Ectodermal cell (in vitro differentiated cells): ENCODE results near the gene ZNF436.

Experiments used
- H3K27ac ChIP-seq: 2 replicates; pipeline ENCODE4 v1.7.0; 2013; ENCODE audit warnings: mild to moderate bottlenecking, low read depth, low read length; ENCODE audit not compliant: insufficient read depth, poor library complexity, severe bottlenecking
- H3K27me3 ChIP-seq: 2 replicates; pipeline ENCODE4 v1.7.0; 2013; ENCODE audit warnings: mild to moderate bottlenecking, low read length; ENCODE audit not compliant: insufficient read depth, control insufficient read depth, poor library complexity, severe bottlenecking
- H3K36me3 ChIP-seq: one replicate; pipeline ENCODE4 v1.7.0; 2013; ENCODE audit warnings: low read length; ENCODE audit not compliant: control insufficient read depth, insufficient read depth
- H3K4me1 ChIP-seq: one replicate; pipeline ENCODE4 v1.7.0; 2013; ENCODE audit warnings: low read length; ENCODE audit not compliant: control insufficient read depth, insufficient read depth
- H3K4me3 ChIP-seq: 2 replicates; pipeline ENCODE4 v1.7.0; 2013; ENCODE audit warnings: low read depth, low read length, control low read depth; ENCODE audit not compliant: insufficient read depth
- H3K9me3 ChIP-seq: 2 replicates; pipeline ENCODE4 v1.7.0; 2013; ENCODE audit warnings: mild to moderate bottlenecking, low read length, moderate library complexity; ENCODE audit not compliant: control insufficient read depth
- WGBS, 2 experiments: methylation state at CpG; one replicate each; pipeline ENCODE4 v1.1.7; 2013; ENCODE audit warnings: missing lambda C conversion rate in 2 of 2; 5-methylcytosine and 5-hydroxymethylcytosine counted together

ZNF436 gene

DNA sequence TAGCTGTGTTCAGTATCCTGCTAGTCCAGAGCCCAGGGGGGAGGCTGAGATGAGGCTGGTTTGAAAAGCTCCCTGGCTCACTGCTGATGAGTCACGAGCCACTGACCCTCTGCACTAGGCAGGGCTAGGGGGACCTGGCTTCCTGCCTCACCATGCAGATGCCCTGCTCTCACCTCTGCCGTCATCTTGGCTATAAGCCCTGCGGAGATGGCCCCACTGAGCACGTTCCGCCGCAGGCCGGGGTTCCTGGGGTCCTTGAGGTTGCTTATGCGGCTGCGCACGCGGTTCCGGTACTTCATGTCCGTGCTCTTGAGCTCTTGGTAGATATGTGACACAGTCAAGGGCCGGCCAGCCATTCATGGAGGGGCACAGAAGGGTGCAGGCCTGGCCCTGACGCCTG lies 24.1 kb upstream of the ZNF436 start:
- no peak overlapping the region for H3K4me3 ChIP-seq
- no peaks in the 10 kb centered on the region for H3K36me3 ChIP-seq
- no peak overlapping the region for H3K27ac ChIP-seq
- peaks cover 5% of the 10 kb centered on the region for H3K4me1 ChIP-seq
- H3K27me3 ChIP-seq: peaks cover 67% of the 10 kb centered on the region
- H3K9me3 ChIP-seq: no peaks in the 10 kb centered on the region
- 93% methylated on average over 15 of the region's 15 CpGs for WGBS, 2 experiments

DNA sequence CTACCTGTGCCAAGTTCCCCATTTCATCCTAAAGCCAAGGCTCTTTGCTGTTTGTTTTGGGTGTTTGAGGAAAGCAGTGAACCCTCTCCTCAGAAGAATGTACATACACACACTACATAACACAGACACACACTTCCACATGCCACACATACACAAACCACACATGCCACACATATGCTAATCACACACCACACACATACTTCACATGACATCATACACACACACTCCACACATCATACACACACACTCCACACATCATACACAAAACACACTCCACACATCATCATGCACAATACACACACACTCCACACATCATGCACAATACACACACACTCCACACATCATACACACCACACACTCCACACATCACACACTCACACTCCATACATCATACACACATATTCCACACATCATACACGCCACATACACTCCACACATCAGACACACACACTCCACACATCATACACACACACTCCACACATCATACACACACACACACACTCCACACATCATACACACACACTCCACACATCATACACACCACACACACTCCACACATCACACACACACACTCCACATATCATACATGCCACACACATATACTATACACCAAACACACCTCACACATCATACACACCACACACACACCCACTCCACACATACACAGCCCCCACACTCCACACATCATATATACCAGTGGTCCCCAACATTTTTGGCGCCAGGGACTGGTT lies 22.7 kb upstream of the ZNF436 start:
- Histone ChIP-seq H3K27me3 (peaks cover 63% of the 10 kb centered on the region), H3K9me3 (no peaks in the 10 kb centered on the region), H3K36me3 (no peaks in the 10 kb centered on the region), H3K27ac (no peak overlapping the region), H3K4me3 (no peak overlapping the region), H3K4me1 (peaks cover 5% of the 10 kb centered on the region)
- 69 to 78% methylated on average over 2 of the region's 2 CpGs for WGBS, 2 experiments

DNA sequence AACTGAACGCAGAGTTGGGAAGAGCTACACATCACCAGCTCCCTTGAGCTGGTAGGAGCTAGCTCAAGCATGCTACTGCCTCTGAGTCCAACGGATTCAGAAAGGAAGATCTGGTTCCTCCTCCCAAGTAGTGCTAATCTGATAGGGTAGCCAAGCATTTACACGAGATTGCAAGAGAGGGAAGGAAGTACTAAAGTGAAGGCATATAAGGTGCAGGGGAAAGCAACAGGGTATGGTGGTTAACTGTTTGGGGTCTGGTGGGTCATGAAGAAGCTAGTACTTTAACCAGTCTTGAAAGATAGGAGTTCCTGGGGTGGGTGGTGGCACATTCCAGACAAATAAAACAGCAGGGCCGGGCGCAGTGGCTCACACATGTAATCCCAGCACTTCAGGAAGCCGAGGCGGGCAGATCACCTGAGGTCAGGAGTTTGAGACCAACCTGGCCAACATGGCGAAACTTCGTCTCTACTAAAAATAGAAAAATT lies 20.2 kb upstream of the ZNF436 start:
- Histone ChIP-seq H3K36me3 (no peaks in the 10 kb centered on the region), H3K27ac (no peak overlapping the region), H3K9me3 (no peaks in the 10 kb centered on the region), H3K4me3 (no peak overlapping the region), H3K27me3 (peaks cover 66% of the 10 kb centered on the region), H3K4me1 (no peaks in the 10 kb centered on the region)
- 75 to 79% methylated on average over 9 of the region's 9 CpGs for WGBS, 2 experiments

DNA sequence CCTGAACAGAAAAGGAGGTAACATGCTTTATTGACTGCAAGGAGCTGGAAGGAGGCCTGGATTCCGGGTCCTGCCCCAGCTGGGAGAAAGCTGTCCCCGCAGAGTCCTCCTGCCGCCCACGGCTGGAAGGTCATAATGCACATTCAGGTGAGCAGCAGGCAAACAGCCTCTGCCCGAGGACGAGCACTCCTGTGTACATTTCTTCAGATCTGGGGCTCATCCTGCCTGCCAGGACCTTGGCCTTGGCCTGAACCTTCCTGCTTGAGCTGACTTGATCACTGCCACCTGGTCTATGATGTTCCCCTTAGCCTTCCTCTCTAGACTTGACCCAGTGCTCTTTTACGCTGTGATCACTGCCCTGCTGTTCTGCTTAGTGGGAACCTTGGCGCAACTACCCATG lies 17.9 kb upstream of the ZNF436 start:
- Histone ChIP-seq H3K36me3 (no peaks in the 10 kb centered on the region), H3K4me3 (no peak overlapping the region), H3K4me1 (no peaks in the 10 kb centered on the region), H3K27me3 (peaks cover 70% of the 10 kb centered on the region), H3K9me3 (no peaks in the 10 kb centered on the region), H3K27ac (no peak overlapping the region)
- WGBS, 2 experiments: 88 to 91% methylated on average over 8 of the region's 8 CpGs

DNA sequence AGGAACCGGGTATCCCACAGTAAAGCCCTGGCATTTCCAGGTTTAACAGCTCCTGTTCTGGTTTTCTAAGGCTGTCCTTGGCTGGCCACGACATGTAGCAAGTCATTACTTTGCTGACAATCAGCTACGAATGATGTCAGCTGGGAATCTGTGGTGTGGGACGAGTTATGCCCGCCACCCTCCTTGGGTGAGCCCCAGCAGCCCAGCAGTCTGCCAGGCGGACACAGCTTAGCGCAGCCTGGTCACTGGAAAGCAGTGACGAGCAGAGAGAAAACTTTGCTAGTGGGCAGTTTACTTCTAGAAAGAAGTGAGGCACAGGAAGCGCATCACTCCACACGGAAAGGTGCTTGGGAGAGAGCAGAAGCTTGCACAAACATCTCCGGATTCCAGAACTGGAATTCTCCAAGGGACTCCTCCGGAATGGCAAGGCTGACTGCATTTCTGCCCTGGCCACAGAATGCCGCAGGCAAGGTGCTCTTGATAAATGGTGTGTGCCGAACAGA lies 15.5 kb upstream of the ZNF436 start:
- Histone ChIP-seq H3K27ac (no peak overlapping the region), H3K4me1 (no peaks in the 10 kb centered on the region), H3K9me3 (no peaks in the 10 kb centered on the region), H3K36me3 (no peaks in the 10 kb centered on the region), H3K4me3 (no peak overlapping the region), H3K27me3 (peaks cover 84% of the 10 kb centered on the region)
- 86 to 87% methylated on average over 14 of the region's 14 CpGs for WGBS, 2 experiments

DNA sequence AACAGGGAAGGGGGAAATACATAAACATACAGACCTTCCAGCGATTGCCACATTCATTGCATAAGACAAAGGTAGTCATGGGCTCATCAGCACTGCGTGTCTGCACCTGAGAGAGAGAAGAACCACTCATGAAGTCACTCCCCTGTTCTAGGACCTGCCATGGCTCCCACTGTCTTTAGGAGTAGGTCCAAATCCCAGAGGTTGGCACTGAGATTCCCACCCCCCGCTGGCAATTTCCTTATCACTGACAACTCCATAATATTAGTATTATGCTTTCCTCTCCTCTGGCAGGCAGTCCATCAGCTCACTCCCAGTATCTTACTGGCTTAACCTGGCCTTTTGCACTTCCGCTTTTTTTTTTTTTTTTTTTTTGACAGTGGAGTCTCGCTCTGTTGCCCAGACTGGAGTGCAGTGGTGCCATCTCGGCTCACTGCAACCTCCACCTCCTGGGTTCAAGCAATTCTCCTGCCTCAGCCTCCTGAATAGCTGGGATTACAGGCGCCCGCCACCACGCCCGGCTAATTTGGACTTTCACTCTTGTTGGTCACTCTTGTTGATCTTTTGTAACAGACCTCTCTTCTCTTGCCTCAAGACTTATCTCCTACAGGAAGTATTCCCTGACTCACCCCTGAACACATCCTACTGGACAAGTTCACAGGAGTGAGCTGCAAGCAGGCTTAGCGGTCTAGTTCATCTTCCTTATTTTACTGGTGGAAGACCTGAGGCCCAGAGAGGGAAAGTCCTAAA lies 14.8 kb upstream of the ZNF436 start:
- no peak overlapping the region for H3K27ac ChIP-seq
- H3K27me3 ChIP-seq: peaks cover 80% of the 10 kb centered on the region
- no peaks in the 10 kb centered on the region for H3K4me1 ChIP-seq
- no peaks in the 10 kb centered on the region for H3K36me3 ChIP-seq
- no peaks in the 10 kb centered on the region for H3K9me3 ChIP-seq
- 78 to 81% methylated on average over 11 of the region's 11 CpGs for WGBS, 2 experiments
- H3K4me3 ChIP-seq: no peak overlapping the region

DNA sequence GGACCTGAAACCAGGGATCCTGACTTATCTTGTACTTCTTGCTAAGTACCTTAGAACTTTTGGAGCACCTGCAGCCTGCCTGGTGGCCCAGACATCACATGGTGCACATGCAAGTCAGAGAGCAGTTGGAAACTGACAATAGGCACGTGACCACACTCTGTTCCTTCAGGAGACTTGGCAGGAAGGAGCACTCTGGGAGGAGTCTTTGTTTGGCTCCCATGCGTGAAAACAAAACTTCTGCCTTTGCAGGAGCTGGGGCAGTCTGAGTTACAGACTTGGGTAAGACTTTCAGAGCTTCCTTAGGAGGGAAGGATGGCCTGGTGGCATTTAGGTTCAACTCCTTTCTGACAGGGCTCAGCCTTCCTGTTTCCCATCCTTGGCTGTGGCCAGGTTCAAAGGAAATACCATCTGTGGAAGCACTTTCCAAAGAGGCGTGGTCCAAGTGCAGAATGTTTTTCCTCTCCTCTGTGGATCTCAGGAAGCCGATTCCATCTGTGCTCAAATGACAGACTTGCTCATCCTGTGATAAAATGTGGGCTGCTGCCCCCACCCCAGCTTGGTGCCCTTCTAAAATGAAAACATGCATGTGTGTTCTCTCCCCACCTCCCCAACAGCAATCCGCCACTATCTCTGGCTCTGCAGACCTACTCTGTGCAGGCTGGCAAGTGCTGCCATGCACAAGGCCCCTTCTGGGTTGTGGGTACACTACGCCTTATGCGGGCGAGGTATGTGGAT lies 14.1 kb upstream of the ZNF436 start:
- Histone ChIP-seq H3K27ac (no peak overlapping the region), H3K9me3 (no peaks in the 10 kb centered on the region), H3K4me1 (no peaks in the 10 kb centered on the region), H3K27me3 (peaks cover 75% of the 10 kb centered on the region), H3K36me3 (no peaks in the 10 kb centered on the region), H3K4me3 (no peak overlapping the region)
- WGBS, 2 experiments: 85 to 90% methylated on average over 8 of the region's 8 CpGs

DNA sequence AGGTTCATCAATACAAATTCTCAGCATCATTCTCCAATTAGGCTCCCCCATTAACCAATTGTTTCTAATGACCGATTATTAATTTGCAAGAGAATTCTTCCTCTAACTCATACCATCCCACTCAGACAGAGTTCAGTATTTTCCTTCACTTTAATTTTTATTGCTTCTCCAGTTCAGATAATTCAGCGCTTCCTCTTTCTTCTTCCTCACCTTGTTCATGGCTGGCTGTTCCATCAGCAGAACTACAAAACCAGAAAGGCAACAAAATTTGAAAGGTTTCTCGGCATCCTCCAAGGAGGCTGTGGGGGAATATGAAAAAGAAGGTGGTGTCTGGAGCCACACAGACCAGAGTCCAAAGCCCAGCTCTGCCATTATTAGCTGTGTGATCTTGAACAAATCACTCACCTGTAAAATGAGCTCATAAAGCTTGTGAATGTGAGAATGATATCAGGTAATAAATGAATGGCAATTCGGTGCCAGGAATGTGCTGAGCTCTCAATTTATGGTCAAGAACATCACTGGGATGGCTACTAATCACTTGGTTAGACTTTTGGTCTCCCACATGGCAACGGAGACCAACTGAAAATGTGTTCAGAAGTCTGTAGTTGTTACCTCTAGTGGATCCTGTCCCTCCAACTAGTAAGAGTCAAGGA lies 11.7 kb upstream of the ZNF436 start:
- Histone ChIP-seq H3K36me3 (no peaks in the 10 kb centered on the region), H3K9me3 (no peaks in the 10 kb centered on the region), H3K27me3 (peaks cover 63% of the 10 kb centered on the region), H3K27ac (no peak overlapping the region), H3K4me1 (peaks cover 8% of the 10 kb centered on the region), H3K4me3 (no peak overlapping the region)
- 91 to 96% methylated on average over 5 of the region's 5 CpGs for WGBS, 2 experiments

DNA sequence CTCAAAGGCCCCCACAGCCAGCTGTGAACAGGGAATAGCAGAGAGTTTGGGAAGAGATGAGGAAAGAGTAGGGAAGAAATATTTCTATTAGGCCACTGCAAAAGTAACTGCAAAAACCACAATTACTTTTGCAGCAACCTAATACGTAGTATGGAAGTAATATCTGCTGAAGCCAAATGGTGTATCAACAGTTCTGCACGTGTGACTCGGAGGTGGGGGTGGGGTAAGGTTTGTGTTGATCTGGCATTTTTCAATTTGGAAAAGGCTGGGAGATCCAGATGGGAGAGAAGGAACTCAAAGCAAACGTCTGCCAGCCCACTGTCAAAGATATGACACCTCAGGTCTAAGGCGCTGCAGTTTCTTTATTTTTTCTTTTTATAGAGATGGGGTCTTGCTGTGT lies 11.1 kb upstream of the ZNF436 start:
- H3K4me1 ChIP-seq: peaks cover 8% of the 10 kb centered on the region
- H3K4me3 ChIP-seq: no peak overlapping the region
- H3K9me3 ChIP-seq: no peaks in the 10 kb centered on the region
- WGBS, 2 experiments: 64 to 80% methylated on average over 4 to 5 of the region's 5 CpGs
- no peaks in the 10 kb centered on the region for H3K36me3 ChIP-seq
- peaks cover 57% of the 10 kb centered on the region for H3K27me3 ChIP-seq
- H3K27ac ChIP-seq: no peak overlapping the region
